Measurements from ENCODE around the gene ACSL5.
"Not testable (repeated sequence)": the region's sequence is repeated elsewhere in the genome, so short reads cannot be mapped to it uniquely, and the experiment has no call there.

Gene ACSL5

GRCh38 chr10:112351146-112351545 is 22.8 kb upstream of the ACSL5 start:
- no peak for DNase-seq

- no peak for DNase-seq
Measured at GRCh38 chr10:112352044-112352443, 21.9 kb upstream of the ACSL5 start.

GRCh38 chr10:112353046-112353445 is 20.9 kb upstream of the ACSL5 start:
- no peak for DNase-seq

- no peak for DNase-seq
Measured at GRCh38 chr10:112356686-112357085, 17.2 kb upstream of the ACSL5 start.

- no peak for DNase-seq
Measured at GRCh38 chr10:112359606-112360307, 14.2 kb upstream of the ACSL5 start.

- no peak for DNase-seq
Measured at GRCh38 chr10:112360308-112361270, 13.3 kb upstream of the ACSL5 start.

GRCh38 chr10:112361951-112362751 is 11.8 kb upstream of the ACSL5 start:
- DNase-seq, result no peak

- no peak for DNase-seq
Measured at GRCh38 chr10:112362833-112363232, 11.1 kb upstream of the ACSL5 start.

- DNase-seq, result no peak
Measured at GRCh38 chr10:112363696-112364688, 9.9 kb upstream of the ACSL5 start.

- DNase-seq, result no peak
Measured at GRCh38 chr10:112365014-112365432, 8.9 kb upstream of the ACSL5 start.

- no peak for DNase-seq
Measured at GRCh38 chr10:112365451-112365850, 8.5 kb upstream of the ACSL5 start.

- no peak for DNase-seq
Measured at GRCh38 chr10:112366992-112367391, 6.9 kb upstream of the ACSL5 start.

- no peak for DNase-seq
Measured at GRCh38 chr10:112367516-112367915, 6.4 kb upstream of the ACSL5 start.

- no peak for DNase-seq
Measured at GRCh38 chr10:112369495-112370423, 4.2 kb upstream of the ACSL5 start.

- DNase-seq, result no peak
Measured at GRCh38 chr10:112370424-112370819, 3.5 kb upstream of the ACSL5 start.

- not testable (repeated sequence) for DNase-seq
Measured at GRCh38 chr10:112371326-112371725, 2.6 kb upstream of the ACSL5 start.

- not testable (repeated sequence) for DNase-seq
Measured at GRCh38 chr10:112372182-112372810, 1.6 kb upstream of the ACSL5 start.

- no peak for DNase-seq
Measured at GRCh38 chr10:112374724-112375541, 1.0 kb downstream of the ACSL5 start.

GRCh38 chr10:112375721-112376395 is 1.9 kb downstream of the ACSL5 start:
- DNase-seq, result no peak
